Nucleus accumbens (tissue), 56 donors: ENCODE results near the gene BMP8B.

Source experiments
- DNase-seq, 56 donors: peaks; one replicate each; lab custom pipeline; 2025; lab: John Stamatoyannopoulos, UW

Gene BMP8B

DNA sequence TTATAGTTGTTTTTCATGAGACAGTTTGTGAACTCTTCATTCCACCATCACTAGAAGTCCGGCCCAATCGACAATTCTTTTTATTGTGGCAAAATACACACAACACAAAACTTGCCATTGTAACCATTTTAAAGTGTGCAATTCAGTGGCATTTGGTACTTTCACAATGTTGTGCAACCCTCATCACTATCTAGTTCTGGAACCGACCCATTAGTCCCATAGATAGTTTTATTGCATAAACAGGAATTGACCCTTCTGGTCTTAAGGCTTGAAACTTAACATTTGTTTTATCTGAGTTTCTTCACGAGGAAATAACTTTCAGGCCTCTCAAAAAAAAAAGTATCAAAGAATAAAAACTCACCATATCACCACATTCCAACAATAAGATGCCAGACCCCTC lies 58.8 kb downstream of the BMP8B start:
- no peak for DNase-seq

DNA sequence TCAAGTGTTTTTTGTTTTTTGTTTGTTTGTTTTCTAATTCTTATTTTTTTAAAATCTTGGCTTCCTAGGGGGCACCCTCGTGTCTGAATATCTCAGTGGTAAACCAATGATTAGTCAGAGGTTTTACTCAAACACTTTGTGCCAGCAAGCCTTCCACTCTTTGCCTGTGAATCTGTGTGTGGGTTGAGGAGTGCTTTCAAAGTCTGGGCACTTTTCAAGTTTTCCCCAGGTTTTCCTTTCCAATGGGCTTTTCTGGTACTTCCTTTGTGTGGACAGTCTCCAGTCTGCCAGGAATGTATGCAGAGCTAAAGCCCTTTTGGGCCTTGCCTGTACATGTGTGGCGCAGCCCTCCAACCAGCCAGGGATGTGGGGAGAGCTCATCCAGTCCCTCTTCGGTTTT lies 59.6 kb downstream of the BMP8B start:
- DNase-seq = no peak

DNA sequence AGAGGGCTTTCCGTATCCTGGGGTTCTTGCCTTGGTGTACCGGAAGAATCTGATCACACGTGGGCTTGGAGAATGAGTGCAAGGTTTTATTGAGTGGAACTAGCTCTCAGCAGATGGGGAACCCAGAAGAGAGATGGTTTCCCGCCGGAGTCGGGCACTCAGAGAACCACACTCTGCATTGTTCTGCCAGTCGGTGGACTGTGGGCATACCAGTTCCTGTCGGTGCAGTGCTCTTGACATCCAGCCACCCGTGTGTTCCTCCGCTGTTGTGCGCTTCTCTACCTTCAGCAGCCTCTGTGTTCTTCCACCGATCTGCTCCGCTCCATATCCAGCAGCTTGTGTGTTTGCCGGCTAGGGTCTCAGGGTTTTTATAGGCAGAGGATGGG lies 60.7 kb downstream of the BMP8B start:
- no peak for DNase-seq

DNA sequence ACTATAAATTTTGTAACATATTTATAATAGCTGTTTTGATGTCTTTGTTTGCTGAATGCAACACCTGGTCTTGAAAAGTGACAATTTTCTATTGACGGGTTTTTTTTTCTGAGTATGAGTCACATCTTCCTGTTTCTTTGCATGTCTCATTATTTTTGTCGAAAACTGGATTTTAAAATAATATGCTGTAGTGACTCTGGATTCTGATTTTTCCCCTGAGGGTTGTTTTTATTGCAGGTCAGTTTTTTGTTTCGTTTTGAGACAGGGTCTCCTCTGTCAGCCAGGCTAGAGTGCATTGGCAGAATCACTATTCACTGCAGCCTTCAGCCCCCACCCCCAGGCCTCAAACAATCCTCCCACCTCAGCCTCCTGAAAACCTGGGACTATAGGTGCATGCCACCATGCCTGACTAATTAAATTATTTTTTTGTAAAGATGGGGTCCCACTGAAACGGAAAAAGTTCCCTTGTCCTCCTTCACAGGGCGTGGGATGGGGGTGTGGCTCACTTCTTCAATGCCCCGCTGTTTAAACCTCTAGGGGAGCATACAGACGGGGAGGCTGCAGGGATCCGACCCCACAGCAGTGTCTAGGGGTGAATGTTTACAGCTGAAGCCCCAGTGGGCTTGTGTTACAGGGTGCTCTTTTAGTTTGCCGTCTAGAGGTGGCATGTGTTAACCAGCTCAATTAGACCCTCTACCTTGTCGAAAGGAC lies 61.3 kb downstream of the BMP8B start:
- no peak for DNase-seq

DNA sequence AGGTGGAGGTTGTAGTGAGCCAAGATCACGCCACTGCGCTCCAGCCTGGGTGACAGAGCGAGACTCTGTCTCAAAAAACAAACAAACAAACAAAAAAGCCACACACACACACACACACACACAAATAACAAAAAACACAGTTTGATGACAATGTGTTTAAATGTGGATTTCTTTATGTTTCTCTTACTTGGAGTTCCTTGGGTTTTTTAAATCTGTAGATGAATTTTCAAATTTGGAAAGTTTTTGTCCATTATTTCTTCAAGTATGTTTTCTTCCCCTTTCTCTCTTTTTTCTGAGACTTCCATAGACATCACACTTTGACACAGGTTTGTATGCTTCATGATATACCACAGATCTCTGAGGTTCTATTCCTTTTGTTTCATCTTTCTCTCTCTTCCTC lies 62.1 kb downstream of the BMP8B start:
- DNase-seq = no peak

DNA sequence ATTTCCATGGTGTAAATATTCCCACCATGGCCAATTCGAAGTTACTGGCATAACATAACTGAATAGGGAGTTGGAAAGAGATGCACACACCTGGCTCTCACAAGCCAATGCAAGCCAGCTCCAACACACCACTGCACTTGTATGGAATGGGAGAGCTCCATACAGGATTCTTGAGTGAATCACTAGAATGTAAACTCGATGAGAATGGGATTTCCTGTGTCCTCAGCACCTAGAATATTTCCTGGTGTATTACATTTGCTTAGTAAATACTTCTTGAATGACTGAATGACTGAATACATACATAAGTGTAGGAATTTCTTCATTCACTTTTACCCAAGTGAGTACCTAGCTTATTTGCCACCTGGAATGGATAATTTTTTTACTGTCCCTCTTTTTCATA lies 66.2 kb downstream of the BMP8B start:
- no peak for DNase-seq

DNA sequence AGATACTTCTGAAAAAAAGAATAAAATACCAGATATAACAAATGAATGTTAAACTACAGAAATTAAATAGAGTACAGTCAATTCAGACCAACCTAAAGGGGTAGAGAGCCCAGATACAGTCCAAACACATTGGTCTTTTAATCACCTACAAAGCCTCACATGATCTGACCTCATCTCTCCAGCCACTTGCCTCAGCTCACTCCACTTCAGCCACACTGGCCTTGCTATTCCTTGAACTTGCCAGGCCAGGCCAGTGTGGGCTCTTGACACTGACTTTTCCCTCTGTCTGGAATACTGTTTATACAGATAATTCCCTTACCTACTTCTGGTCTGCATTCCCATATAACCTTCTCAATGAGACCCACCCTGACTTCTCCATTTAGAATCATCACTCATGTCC lies 67.0 kb downstream of the BMP8B start:
- no peak for DNase-seq

DNA sequence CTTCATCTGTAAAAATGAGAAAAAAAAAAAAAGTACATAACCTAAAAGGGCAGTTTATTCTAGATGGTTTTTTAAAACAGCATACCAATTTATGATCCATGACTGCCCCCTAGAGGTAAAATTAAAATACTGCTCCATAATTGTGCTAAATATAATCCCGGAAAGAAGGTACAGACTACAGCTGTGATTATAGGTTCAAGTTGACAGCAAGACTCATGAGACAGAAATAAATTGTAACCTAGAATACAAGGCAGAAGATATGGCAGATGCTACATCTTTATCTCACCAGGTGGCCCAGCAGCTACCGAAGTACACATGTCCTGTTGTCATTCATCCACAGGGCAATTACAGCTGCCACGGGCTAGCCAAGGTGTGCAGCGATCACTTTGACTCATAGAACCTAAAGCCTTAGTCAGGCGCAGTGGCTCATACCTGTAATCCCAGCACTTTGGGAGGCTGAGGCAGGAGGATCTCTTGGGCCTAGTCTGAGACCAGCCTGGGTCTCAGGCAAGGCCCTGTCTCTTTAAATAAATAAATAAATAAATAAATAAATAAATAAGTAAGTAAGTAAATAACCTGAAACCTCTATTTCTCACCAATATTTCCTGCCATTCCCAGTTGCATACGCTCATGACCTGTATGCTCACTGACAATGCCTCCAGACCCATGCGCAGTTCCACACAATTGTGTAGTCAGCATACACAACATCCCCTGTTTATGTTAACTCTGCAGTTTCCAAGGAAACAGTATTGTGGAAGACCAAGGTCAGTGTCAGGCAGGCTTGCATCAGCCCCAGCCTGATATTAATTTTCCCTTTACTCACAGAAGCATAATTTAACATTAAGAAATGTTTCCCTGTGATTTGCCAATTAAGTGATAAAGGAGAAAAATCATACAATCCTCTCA lies 68.3 kb downstream of the BMP8B start:
- peak in 1 of 56 donors; percentile 2 for DNase-seq

DNA sequence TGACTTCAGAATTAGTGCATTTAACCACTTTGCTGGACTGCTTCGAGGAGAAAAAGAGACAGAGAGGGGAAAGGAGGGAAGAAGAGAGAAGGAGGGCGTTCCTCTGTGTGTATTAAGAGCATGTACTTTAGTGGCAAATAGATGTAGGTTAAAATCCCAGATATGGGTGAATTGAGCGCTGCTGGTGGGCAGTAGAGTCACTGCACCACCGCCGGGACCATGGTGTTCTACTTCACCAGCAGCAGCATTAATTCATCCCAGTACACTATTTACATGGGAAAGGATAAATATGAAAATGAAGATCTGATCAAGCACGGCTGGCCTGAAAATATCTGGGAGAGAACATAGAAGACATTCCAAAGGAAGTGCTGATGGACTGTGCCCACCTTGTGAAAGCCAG lies 70.9 kb downstream of the BMP8B start:
- no peak for DNase-seq

DNA sequence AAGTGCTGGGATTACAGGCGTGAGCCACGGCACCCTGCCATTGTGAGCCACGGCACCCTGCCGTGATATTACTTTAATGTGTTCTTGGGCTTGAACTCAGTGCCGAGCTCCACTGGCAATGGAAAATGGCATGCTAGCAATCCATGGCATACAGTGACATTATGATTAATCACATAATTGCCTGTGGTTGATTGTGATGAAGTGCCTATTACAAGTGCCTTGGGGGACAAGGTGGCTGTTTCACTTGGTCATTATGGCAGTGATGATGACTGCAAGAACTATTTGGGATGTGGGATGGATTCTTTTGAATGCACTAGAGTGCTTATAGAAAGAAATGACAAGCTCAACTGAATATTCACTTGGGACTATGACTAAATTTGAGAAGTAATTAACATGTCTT lies 75.1 kb downstream of the BMP8B start:
- DNase-seq = no peak

DNA sequence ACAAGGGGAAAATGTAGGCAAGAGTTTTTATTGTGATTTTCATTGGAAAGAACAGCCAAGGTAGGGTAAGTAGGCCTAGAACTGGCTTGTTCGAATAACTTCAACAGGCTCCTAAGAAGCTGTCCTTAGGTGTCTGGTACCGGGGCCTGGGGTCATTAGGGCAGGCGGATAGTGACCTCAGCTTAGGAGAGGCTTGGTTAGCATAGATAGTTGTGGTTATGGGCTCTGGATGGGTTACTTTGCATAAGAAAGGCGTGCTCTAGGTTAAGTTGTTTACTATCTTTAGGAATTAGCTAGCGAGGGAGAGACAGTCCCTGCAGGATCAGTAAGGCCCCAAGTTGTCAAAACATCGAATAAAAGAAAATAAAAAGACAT lies 76.7 kb downstream of the BMP8B start:
- no peak for DNase-seq

DNA sequence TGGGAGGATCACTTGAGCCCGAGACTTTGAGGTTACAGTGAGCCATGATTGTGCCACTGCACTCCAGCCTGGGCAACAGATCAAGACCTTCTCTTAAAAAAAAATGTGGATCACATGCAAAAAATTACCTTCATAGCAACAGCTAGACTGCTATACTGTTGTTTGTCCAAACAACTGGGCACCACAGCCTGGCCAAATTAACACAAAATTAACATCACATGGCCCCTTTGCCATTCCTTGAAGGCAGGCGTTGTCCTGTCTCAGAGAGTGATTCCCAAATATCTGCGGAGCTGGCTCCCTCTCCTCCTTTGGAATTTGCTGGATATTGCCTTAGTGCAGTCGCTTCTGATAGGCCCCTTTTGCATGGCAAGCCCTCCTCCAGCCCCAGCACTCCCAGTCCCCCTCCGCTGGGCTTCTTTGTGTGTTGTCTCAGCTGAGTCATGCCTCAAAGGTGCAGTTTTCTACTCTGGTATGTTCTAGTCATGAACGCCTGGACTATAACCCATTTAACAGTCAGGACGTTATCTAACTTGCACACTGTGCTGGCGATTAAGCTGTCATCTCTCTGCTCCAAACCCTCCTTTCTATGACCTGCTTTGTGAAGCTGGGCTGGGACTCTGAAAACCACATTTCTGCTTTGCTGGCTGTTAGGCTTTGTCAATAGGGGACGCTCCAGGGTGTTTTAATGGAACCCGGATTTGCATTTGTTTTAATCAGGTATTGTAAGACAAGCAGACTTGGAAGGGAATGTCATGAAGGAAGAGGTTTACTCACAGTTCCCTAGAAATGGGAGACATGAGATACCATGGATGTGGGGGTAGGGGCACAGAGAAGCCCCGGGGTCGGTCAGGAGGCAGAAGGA lies 77.3 kb downstream of the BMP8B start:
- DNase-seq = no peak

DNA sequence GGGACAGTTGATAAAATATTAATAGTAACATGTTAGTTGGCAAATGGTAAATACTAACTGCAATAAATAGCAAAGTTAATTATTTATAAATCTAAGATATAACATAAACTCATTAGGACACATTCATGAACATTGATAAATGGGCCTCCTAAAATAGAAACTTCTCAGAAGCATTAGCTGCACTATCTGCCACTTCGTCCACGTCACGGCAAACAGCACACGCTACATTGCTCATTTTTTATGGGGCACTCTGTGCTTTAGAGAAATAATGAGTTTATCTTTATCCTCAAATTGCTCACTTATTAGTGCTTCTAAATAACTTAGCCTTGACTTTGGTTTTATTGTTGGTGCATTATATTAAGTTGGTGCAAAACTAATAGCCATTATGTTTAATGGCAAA lies 81.2 kb downstream of the BMP8B start:
- no peak for DNase-seq
